Right lobe of liver (tissue), 4 donors: ENCODE measurements around the gene HACD2.

Experiments
- CTCF ChIP-seq, 4 donors: fragments of 200-600 bp in 3 of 4; fragments of 450-650 bp in 1 of 4; IDR thresholded peaks; one replicate each; pipeline versions ENCODE4 v1.5.1 to v1.8.0; 2016 to 2022; ENCODE audit warnings: antibody characterized with exemption in 4 of 4, mild to moderate bottlenecking in 2 of 4
- POLR2A ChIP-seq: fragments of 450-650 bp; IDR thresholded peaks from one replicate; pipeline ENCODE4 v1.6.1; 2017; ENCODE audit warnings: antibody characterized with exemption, mild to moderate bottlenecking
- donor health status: DM: no; HTN: no; CAD: no.
- donor health status: DM: no; HTN: no; CAD: no.
- donor health status: DM: no; HTN: yes; CAD: no.

- TF ChIP-seq CTCF (IDR thresholded peaks at IDR 0.05) (no peak), POLR2A (no peak)
Measured at GRCh38 chr3:123448536-123449101, 136.2 kb downstream of the HACD2 start, which contains the start of gene ADCY5.
